ENCODE data around the gene OTOGL.

Gene OTOGL

GRCh38 chr12:80166751-80167150 is 67.4 kb downstream of the OTOGL start:
- Histone ChIP-seq H3K9me3 (ENCODE audit: control insufficient read depth, insufficient read depth, low read depth, low read length) (no peaks in the 10 kb centered on the region; the same call in 1 of the 2 replicates), H3K4me3 (ENCODE audit: low read depth, low read length) (no peak overlapping the region), H3K27ac (ENCODE audit: extremely low read depth, low read depth, low read length) (no peak overlapping the region), H3K36me3 (ENCODE audit: control insufficient read depth in 2 of 2, insufficient read depth in 1 of 2, low read length in 2 of 2) (no peaks in the 10 kb centered on the region; a peak in 1 of 3 replicates), H3K4me1 (ENCODE audit: control insufficient read depth, insufficient read depth, low read length) (no peaks in the 10 kb centered on the region)
- POLR2A ChIA-PET = no interaction called here
- TF ChIP-seq ZNF2 (tag by site-specific recombination; IDR thresholded peaks at IDR 0.05) (no peak), PATZ1 (tag by site-specific recombination; IDR thresholded peaks at IDR 0.05) (no peak), ZNF76 (tag by site-specific recombination; IDR thresholded peaks at IDR 0.05; ENCODE audit: borderline replicate concordance, low read depth) (no peak), ZNF704 (tag by site-specific recombination; IDR thresholded peaks at IDR 0.05) (no peak), ZNF776 (tag by site-specific recombination; IDR thresholded peaks at IDR 0.05; ENCODE audit: borderline replicate concordance) (no peak), ZNF341 (tag by site-specific recombination; IDR thresholded peaks at IDR 0.05; ENCODE audit: low read depth) (no peak), ZNF280D (tag by site-specific recombination; IDR thresholded peaks at IDR 0.05) (no peak), ZIC2 (tag by site-specific recombination; IDR thresholded peaks at IDR 0.05) (no peak), ZNF266 (tag by site-specific recombination; IDR thresholded peaks at IDR 0.05; ENCODE audit: low read depth) (no peak), ZNF132 (tag by site-specific recombination; IDR thresholded peaks at IDR 0.05; ENCODE audit: borderline replicate concordance) (no peak), ZSCAN23 (tag by site-specific recombination; IDR thresholded peaks at IDR 0.05) (no peak), ZSCAN4 (tag by site-specific recombination; IDR thresholded peaks at IDR 0.05) (no peak), KLF1 (tag by site-specific recombination; IDR thresholded peaks at IDR 0.05) (no peak), ZBTB10 (tag by site-specific recombination; IDR thresholded peaks at IDR 0.05) (no peak), ZNF248 (tag by site-specific recombination; IDR thresholded peaks at IDR 0.05) (no peak), ZBTB48 (tag by site-specific recombination; IDR thresholded peaks at IDR 0.05) (no peak), ZNF140 (tag by site-specific recombination; IDR thresholded peaks at IDR 0.05) (no peak), KLF17 (tag by site-specific recombination; IDR thresholded peaks at IDR 0.05) (no peak), MYNN (tag by site-specific recombination; IDR thresholded peaks at IDR 0.05; ENCODE audit: borderline replicate concordance) (no peak)
- CTCF ChIA-PET = no interaction called here
